WTC11 (cell line): ENCODE measurements around the gene KIAA0753. TPM values are rescaled to one million over a fixed set of nuclear protein-coding genes. Genes with fewer than 3 reads are reported as not detected.

ENCODE experiments used
- ATAC-seq: fragments of 200-7000 bp; cut with Tn5 transposase; 2 replicates; pipeline ENCODE4 v1.10.0; 2021; ENCODE audit warnings: mild to moderate bottlenecking, moderate library complexity
- CTCF ChIA-PET: fragments of 300-600 bp; sonication (Branson Sonifier 250); formaldehyde crosslinking; loops from one replicate; lab custom pipeline; 2021; ENCODE audit warnings: antibody characterized with exemption; lab: Charles Lee
- POLR2A ChIA-PET: fragments of 350-600 bp; sonication (Branson Sonifier 250); formaldehyde crosslinking; loops from one replicate; lab custom pipeline; 2021; ENCODE audit warnings: antibody characterized with exemption; lab: Charles Lee
- DNase-seq: peaks from one replicate; pipeline ENCODE4 v3.0.0; 2021; ENCODE audit warnings: low spot score
- H3K27ac Mint-ChIP-seq: 2 replicates; pipeline ENCODE4 v1.8.0; 2021; ENCODE audit warnings: mixed read lengths
- H3K27me3 Mint-ChIP-seq: 2 replicates; pipeline ENCODE4 v1.8.0; 2021; ENCODE audit warnings: low read depth, mild to moderate bottlenecking, moderate library complexity, mixed read lengths
- H3K36me3 Mint-ChIP-seq: 2 replicates; pipeline ENCODE4 v1.8.0; 2021; ENCODE audit warnings: mixed read lengths
- H3K4me1 Mint-ChIP-seq: 2 replicates; pipeline ENCODE4 v1.8.0; 2022; ENCODE audit warnings: mixed read lengths
- H3K4me3 Mint-ChIP-seq: 2 replicates; pipeline ENCODE4 v1.8.0; 2021; ENCODE audit warnings: mild to moderate bottlenecking, moderate library complexity, mixed read lengths
- H3K9me3 Mint-ChIP-seq: 2 replicates; pipeline ENCODE4 v1.8.0; 2021; ENCODE audit warnings: mixed read lengths
- ATF6 ChIP-seq: sonication (generic); formaldehyde crosslinking; IDR thresholded peaks from 2 replicates; pipeline ENCODE4 v1.8.1; 2023; ENCODE audit warnings: mild to moderate bottlenecking, missing genetic modification reagents
- EMX1 ChIP-seq: fragments of 250-450 bp; sonication (Bioruptor Pico); IDR thresholded peaks from 2 replicates; pipeline ENCODE4 v1.8.0; 2021; ENCODE audit warnings: mild to moderate bottlenecking
- ERG ChIP-seq: fragments of 250-450 bp; sonication (Bioruptor Pico); IDR thresholded peaks from 2 replicates; pipeline ENCODE4 v1.8.0; 2021; ENCODE audit warnings: mild to moderate bottlenecking
- FOXK1 ChIP-seq: sonication (generic); formaldehyde crosslinking; IDR thresholded peaks from 2 replicates; pipeline ENCODE4 v1.8.0; 2022; ENCODE audit warnings: mild to moderate bottlenecking, moderate library complexity, missing genetic modification reagents
- HMGXB4 ChIP-seq: sonication (generic); formaldehyde crosslinking; IDR thresholded peaks from 2 replicates; pipeline ENCODE4 v1.8.1; 2023; ENCODE audit warnings: mild to moderate bottlenecking, moderate library complexity, missing genetic modification reagents
- IRF2 ChIP-seq: sonication (generic); formaldehyde crosslinking; IDR thresholded peaks from 2 replicates; pipeline ENCODE4 v1.8.0; 2022; ENCODE audit warnings: low read depth, missing genetic modification reagents, borderline replicate concordance
- MXD4 ChIP-seq: fragments of 250-450 bp; sonication (Bioruptor Pico); IDR thresholded peaks from 2 replicates; pipeline ENCODE4 v1.8.0; 2021; ENCODE audit warnings: mild to moderate bottlenecking, moderate library complexity, borderline replicate concordance
- NR3C1 ChIP-seq: sonication (generic); formaldehyde crosslinking; conservative IDR thresholded peaks from 2 replicates; pipeline ENCODE4 v1.8.1; 2023; ENCODE audit warnings: low read depth, mild to moderate bottlenecking, missing genetic modification reagents
- TP53 ChIP-seq: sonication (generic); formaldehyde crosslinking; IDR thresholded peaks from 2 replicates; pipeline ENCODE4 v1.8.1; 2023; ENCODE audit warnings: mild to moderate bottlenecking, missing genetic modification reagents
- ZNF138 ChIP-seq: sonication (generic); formaldehyde crosslinking; conservative IDR thresholded peaks from 2 replicates; pipeline ENCODE4 v1.8.1; 2022; ENCODE audit warnings: mild to moderate bottlenecking, moderate library complexity, missing genetic modification reagents
- ZNF396 ChIP-seq: fragments of 250-450 bp; sonication (Bioruptor Pico); IDR thresholded peaks from 2 replicates; pipeline ENCODE4 v1.8.0; 2021; ENCODE audit warnings: mild to moderate bottlenecking, moderate library complexity, borderline replicate concordance
- ZNF425 ChIP-seq: fragments of 250-450 bp; sonication (Bioruptor Pico); conservative IDR thresholded peaks from 2 replicates; pipeline ENCODE4 v1.9.0; 2021; ENCODE audit warnings: mild to moderate bottlenecking
- ZNF532 ChIP-seq: fragments of 250-450 bp; sonication (Bioruptor Pico); IDR thresholded peaks from 2 replicates; pipeline ENCODE4 v1.9.0; 2021; ENCODE audit warnings: mild to moderate bottlenecking, borderline replicate concordance
- total RNA-seq: library from RNA; stranded (reverse); gene quantifications from 3 replicates; pipeline ENCODE4 v1.2.3, GENCODE V29; 2021
- TF ChIP-seq, protein P1 (sequence below): sonication (generic); formaldehyde crosslinking; IDR thresholded peaks from 2 replicates; pipeline ENCODE4 v1.8.0; 2022; ENCODE audit warnings: missing genetic modification reagents
- TF ChIP-seq, protein P2 (sequence below): sonication (generic); formaldehyde crosslinking; IDR thresholded peaks from 2 replicates; pipeline ENCODE4 v1.8.0; 2023; ENCODE audit warnings: mild to moderate bottlenecking, missing genetic modification reagents

The KIAA0753 gene
- total RNA-seq, 1 experiment from 2014 or later, result 22.8 TPM

- no peak for ATAC-seq
- no peak overlapping the region for H3K27ac Mint-ChIP-seq
- peaks cover 7% of the 10 kb centered on the region for H3K4me1 Mint-ChIP-seq
- TF ChIP-seq ZNF138, result no peak
- no peak for TF ChIP-seq ZNF425
- no peak for TF ChIP-seq IRF2 (CRISPR knock-in tag)
- TF ChIP-seq FOXK1, result no peak
- TF ChIP-seq, all 79 proteins: peak for 0
- H3K36me3 Mint-ChIP-seq, result no peaks in the 10 kb centered on the region
- H3K4me3 Mint-ChIP-seq, result no peak overlapping the region
- H3K9me3 Mint-ChIP-seq, result no peaks in the 10 kb centered on the region
- ChIA-PET POLR2A (interaction anchor here (0.5 kb wide), 1 partner anchor 616 kb away, joined by 4 read pairs; no protein-coding TSS in a partner anchor), CTCF (interaction anchor here (0.5 to 3.4 kb wide), 3 partner anchors 42 to 979 kb away, joined by 4 to 11 read pairs (median 9); partner anchors contain the start of genes ATP1B2 and SLC13A5)
- DNase-seq, result no peak
- peaks cover 16% of the 10 kb centered on the region for H3K27me3 Mint-ChIP-seq
These were observed 30.5 kb upstream of the KIAA0753 start for GRCh38 chr17:6670999-6671398.

DNA sequence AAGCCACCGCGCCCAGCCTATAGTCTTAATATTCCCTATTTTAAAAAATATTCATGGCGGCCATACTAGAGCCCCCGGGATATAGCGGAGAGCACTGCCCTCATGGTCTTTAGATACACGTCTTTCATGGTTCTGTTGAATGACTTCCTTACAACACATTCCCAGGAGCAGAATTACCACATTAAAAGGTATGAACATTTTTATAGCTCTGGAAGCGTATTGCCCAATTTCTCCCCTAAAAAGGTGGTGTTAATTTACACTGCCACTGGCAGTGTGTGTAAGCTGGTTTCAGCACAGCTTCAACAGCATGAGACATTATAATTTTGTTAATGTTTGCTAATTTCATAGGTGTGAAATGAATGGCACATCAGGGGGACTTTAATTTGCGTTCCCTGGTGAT lies 30.1 kb upstream of the KIAA0753 start:
- TF ChIP-seq MXD4 (CRISPR knock-in tag), result no peak
- no peak for TF ChIP-seq ZNF138
- TF ChIP-seq ATF6 (CRISPR knock-in tag), result no peak
- TF ChIP-seq, protein P1, sequence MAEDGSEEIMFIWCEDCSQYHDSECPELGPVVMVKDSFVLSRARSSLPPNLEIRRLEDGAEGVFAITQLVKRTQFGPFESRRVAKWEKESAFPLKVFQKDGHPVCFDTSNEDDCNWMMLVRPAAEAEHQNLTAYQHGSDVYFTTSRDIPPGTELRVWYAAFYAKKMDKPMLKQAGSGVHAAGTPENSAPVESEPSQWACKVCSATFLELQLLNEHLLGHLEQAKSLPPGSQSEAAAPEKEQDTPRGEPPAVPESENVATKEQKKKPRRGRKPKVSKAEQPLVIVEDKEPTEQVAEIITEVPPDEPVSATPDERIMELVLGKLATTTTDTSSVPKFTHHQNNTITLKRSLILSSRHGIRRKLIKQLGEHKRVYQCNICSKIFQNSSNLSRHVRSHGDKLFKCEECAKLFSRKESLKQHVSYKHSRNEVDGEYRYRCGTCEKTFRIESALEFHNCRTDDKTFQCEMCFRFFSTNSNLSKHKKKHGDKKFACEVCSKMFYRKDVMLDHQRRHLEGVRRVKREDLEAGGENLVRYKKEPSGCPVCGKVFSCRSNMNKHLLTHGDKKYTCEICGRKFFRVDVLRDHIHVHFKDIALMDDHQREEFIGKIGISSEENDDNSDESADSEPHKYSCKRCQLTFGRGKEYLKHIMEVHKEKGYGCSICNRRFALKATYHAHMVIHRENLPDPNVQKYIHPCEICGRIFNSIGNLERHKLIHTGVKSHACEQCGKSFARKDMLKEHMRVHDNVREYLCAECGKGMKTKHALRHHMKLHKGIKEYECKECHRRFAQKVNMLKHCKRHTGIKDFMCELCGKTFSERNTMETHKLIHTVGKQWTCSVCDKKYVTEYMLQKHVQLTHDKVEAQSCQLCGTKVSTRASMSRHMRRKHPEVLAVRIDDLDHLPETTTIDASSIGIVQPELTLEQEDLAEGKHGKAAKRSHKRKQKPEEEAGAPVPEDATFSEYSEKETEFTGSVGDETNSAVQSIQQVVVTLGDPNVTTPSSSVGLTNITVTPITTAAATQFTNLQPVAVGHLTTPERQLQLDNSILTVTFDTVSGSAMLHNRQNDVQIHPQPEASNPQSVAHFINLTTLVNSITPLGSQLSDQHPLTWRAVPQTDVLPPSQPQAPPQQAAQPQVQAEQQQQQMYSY (CRISPR knock-in tag), result no peak
- no peak for TF ChIP-seq TP53 (CRISPR knock-in tag)
- no peak for TF ChIP-seq ERG
- no peak for TF ChIP-seq ZNF532 (CRISPR knock-in tag)
- no peak for TF ChIP-seq HMGXB4 (CRISPR knock-in tag)
- TF ChIP-seq, protein P2, sequence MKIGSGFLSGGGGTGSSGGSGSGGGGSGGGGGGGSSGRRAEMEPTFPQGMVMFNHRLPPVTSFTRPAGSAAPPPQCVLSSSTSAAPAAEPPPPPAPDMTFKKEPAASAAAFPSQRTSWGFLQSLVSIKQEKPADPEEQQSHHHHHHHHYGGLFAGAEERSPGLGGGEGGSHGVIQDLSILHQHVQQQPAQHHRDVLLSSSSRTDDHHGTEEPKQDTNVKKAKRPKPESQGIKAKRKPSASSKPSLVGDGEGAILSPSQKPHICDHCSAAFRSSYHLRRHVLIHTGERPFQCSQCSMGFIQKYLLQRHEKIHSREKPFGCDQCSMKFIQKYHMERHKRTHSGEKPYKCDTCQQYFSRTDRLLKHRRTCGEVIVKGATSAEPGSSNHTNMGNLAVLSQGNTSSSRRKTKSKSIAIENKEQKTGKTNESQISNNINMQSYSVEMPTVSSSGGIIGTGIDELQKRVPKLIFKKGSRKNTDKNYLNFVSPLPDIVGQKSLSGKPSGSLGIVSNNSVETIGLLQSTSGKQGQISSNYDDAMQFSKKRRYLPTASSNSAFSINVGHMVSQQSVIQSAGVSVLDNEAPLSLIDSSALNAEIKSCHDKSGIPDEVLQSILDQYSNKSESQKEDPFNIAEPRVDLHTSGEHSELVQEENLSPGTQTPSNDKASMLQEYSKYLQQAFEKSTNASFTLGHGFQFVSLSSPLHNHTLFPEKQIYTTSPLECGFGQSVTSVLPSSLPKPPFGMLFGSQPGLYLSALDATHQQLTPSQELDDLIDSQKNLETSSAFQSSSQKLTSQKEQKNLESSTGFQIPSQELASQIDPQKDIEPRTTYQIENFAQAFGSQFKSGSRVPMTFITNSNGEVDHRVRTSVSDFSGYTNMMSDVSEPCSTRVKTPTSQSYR (CRISPR knock-in tag), result no peak
- no peak for TF ChIP-seq EMX1 (CRISPR knock-in tag)
- no peak for TF ChIP-seq NR3C1
- TF ChIP-seq ZNF396, result no peak
- Mint-ChIP-seq H3K27me3 (peaks cover 20% of the 10 kb centered on the region), H3K9me3 (no peaks in the 10 kb centered on the region), H3K27ac (no peak overlapping the region), H3K4me1 (peaks cover 7% of the 10 kb centered on the region), H3K36me3 (no peaks in the 10 kb centered on the region), H3K4me3 (no peak overlapping the region)
- no peak for ATAC-seq
- ChIA-PET CTCF (interaction anchor here (0.6 to 3.4 kb wide), 3 partner anchors 33 to 223 kb away, joined by 6 to 11 read pairs (median 9); partner anchors contain the start of gene SLC13A5), POLR2A (interaction anchor here (0.5 kb wide), 1 partner anchor 616 kb away, joined by 4 read pairs; no protein-coding TSS in a partner anchor)
- no peak for DNase-seq
